GM10266 (cell line): ENCODE data around the gene EID2B.

Experiments used
- DNase-seq: peaks from one replicate; pipeline ENCODE4 v3.0.0; 2012; ENCODE audit errors: extremely low spot score
- CTCF ChIP-seq: IDR thresholded peaks from 2 replicates; pipeline ENCODE4 v1.5.1; 2012; ENCODE audit warnings: mild to moderate bottlenecking, low read depth; ENCODE audit not compliant: control insufficient read depth, insufficient read depth; ENCODE audit errors: missing control alignments

The EID2B gene

GRCh38 chr19:39517432-39517831 lies 15.2 kb downstream of the EID2B start:
- no peak for DNase-seq
- no peak for TF ChIP-seq CTCF

- no peak for TF ChIP-seq CTCF
- no peak for DNase-seq
Observed at GRCh38 chr19:39516270-39516669, 16.4 kb downstream of the EID2B start.

- no peak for TF ChIP-seq CTCF
Observed at GRCh38 chr19:39515551-39516191, 17.0 kb downstream of the EID2B start.

GRCh38 chr19:39514840-39515550 lies 17.7 kb downstream of the EID2B start, which contains the start of gene SELENOV:
SELENOV (plus strand) TSS chr19:39515139; CDS start chr19:39515213, 74 bp downstream.
- DNase-seq = peak; percentile 40
- peak; percentile 19 for TF ChIP-seq CTCF

More at GRCh38 chr19:39515551-39516191, 17.0 kb downstream of the EID2B start:
- no peak for DNase-seq

GRCh38 chr19:39512988-39513387 lies 19.7 kb downstream of the EID2B start:
- DNase-seq = no peak

DNA sequence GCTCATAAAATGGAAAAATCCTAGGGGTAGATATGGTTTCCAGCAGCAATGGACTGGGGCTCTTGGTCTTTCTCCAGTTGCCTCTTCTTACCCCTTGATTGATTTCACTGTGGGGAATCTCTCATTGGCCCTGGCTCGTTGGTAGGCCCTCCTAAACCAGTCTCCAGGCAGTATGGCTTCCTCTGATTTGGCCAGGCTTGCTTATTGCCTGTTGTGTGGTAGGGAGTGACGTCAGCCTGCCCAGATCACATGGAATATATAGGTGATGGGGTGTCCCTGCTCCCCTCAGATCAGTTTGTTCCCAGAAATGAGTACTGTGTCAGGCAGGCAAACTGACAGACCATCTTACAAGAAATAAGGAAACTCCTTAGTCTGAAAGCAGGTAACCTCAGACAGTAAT lies 23.4 kb downstream of the EID2B start:
- no peak for DNase-seq
- no peak for TF ChIP-seq CTCF

More at GRCh38 chr19:39512988-39513387, 19.7 kb downstream of the EID2B start:
- no peak for TF ChIP-seq CTCF

DNA sequence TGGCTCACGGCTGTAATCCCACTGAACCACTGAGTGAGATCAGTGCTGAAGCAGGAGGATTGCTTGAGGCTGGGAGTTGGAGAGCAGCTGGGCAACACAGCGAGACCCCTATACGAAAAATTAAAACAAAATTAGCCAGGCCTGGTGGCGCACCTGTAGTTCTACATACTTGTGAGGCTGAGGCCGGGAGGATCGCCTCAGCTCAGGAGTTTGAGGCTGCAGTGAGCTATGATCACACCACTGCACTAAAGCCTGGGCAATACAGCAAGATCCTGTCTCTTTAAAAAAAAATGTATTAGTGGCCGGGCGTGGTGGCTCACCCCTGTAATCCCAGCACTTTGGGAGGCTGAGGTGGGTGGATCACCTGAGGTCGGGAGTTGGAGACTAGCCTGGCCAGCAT lies 24.0 kb downstream of the EID2B start:
- no peak for DNase-seq
- TF ChIP-seq CTCF = no peak
